Activated CD4-positive, CD25-positive, alpha-beta regulatory T cell treated with anti-CD3 and anti-CD28 coated beads, Interleukin-2, amount 50 U/mL, for 16 hours (primary cell): Measurements from ENCODE around the gene BRD4.

Experiments used
- DNase-seq: peaks from one replicate; pipeline ENCODE4 v3.0.0-alpha.2; 2020; ENCODE audit warnings: low read depth, low spot score

Gene BRD4

GRCh38 chr19:15248648-15249527 is 83.5 kb downstream of the BRD4 start:
- DNase-seq = no peak

DNA sequence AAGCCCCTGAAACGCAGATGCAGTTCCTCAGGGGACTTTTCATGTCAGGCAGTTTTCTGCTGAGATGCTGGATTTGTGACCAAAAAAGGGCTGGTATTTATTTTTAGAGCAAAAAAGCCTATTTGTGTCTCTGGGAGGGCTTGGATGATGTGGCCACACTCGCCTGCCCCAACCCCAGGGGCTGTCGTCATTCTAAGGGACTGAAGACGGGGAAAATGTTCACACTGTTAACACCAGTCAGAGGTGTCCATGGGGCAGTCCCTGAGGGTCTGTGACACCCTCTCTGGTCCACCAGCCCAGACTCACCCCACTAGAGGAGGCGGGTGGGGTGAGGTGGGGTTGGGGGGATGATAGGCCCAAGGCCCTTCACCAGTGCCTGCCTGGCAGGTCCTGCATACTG is 84.2 kb downstream of the BRD4 start:
- no peak for DNase-seq

- DNase-seq = no peak
Measured at GRCh38 chr19:15247107-15248014, 85.0 kb downstream of the BRD4 start.

DNA sequence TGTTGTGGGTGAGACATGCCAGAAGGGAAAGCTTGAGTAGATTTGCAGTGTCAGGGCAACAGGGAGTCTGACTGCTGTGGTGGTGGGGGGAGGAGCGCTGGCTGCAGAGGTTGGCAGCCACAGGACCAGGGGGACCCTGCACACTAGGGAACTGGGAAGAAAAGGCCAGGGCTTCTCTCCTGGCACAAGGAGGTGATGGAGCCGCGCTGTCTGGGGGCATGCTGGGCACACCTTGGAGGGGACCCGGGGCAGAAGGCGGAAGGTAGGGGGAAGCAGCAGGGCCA is 86.2 kb downstream of the BRD4 start:
- no peak for DNase-seq

DNA sequence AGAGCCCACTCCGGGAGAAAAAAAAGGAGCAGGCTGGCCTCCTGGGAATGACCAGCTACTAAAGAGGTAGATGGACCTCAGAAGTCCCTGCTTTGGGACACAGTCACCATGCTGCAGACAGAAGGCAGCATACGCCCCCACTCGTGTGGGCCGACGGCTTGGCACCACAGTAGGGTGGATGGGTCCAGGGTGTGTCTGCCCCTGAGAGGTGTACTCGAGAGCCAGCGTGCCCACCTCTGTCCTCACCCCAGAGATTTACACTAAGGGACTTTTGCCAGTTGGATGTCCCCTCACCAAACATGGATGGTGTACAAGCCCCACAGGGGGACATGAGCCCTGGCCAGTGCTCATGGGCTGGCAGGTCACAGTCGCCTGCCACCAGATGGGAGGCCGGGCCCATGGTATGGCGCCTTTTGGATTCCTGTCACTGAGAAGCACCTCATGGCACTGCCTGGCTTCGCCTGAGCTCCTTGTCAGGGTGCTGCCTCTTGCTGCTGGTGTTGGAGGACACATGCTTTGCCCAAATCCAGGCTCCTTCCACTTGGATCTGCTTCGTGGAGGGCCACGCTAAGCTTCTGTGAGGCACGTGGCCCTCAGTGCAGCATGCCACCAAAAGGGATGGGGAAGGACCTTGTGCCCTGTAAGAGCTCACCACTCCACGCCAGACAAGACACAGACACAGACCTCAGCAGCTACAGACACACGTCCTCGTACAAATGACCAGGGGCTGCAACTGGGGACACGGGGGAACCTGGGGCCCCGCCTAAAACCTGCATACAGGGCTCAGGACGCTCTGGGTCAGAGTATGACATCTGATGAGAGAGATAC is 86.8 kb downstream of the BRD4 start:
- DNase-seq = no peak

- no peak for DNase-seq
Measured at GRCh38 chr19:15244808-15245207, 87.5 kb downstream of the BRD4 start.

DNA sequence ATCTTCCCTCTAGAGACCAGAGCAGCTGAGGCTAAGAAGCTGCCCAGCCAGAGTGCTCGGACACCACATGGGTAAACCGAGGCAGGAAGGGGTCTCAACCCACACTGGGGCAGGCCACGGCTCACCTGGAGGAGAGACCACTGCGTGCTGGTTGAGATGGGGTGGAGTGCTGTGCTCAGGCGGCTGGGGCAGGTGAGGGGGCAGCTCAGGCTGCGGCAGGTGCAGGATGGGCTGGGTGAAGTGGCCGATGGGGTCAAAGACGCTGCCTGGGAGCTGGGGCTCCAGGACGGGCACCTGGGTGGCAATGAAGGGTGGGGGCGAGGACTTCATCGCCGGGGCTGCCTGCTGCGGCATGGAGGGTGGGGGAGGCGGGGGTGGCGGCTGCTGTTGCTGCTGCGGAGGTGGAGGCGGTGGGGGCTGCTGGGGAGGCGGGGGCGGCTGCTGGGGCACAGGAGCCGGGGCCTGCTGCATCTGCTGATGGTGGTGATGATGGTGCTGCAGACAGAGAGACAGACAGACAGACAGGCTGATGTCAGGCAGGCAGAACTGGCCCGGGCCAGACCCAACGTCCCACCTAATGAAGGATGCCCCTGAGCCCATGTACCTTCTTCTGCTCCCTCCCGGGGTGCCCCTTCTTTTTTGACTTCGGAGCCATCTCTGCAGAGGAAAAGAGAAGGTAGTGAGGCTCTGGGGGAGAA is 88.1 kb downstream of the BRD4 start:
- DNase-seq = no peak

GRCh38 chr19:15243236-15243957 is 88.9 kb downstream of the BRD4 start:
- DNase-seq = no peak

DNA sequence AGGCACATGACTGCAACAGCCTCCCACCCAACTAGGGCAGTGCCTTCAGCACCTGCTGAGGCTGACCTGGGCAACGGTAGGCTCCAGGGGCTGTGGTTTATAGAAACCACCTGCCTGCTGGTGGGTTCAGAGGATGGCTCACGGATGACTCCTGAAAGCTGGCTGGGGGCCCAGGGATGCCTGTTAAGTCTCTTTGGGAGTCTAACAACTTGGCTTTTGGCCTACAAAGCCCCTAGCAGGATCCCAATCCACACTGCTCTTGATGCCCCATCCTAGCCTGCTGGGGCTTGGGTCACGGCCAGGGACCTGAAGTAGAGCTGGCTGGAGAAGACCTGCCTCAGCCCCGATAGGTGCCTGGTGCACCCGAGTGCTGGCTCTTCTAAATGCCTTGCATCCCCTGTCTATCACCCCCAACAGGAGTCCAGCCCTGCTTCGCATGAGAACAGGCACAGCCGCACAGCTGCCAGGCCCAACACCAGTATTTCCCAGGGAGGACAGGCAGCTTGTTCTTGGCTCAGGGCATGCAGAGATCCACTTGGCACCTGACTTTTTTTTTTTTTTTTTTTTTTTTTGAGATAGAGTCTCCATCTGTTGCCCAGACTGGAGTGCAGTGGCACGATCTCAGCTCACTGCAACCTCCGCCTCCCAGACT is 91.0 kb downstream of the BRD4 start:
- no peak for DNase-seq

- no peak for DNase-seq
Measured at GRCh38 chr19:15240515-15240914, 91.8 kb downstream of the BRD4 start.

DNA sequence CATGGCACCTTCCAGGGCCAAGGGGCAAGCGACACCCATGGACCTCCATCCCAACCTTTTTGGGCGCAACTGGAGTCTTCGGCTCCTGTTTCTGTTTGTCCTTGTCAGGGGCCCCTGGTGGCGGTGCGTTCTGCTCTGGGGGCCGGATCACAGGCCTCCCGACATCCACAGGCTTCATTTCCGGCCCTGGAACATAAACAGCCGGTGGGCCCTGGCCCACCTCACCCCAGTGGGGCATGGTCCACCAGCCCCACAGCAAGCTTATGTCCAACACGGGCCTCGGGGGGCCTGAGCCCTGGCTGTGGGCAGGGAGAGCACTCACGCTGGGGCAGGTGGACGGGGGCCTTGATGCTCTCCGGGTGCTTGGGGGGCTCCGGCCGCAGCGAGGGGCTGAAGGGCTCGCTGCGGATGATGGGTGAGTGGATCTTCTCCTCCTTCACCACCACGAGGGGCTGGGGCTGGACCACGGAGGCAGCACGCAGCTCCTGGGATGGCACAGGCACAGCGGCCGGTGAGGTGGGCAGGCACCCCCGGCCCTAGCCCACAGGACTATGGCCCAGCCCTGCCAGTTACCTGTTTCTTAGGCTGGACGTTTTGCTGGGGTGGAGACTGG is 92.9 kb downstream of the BRD4 start:
- DNase-seq = no peak

DNA sequence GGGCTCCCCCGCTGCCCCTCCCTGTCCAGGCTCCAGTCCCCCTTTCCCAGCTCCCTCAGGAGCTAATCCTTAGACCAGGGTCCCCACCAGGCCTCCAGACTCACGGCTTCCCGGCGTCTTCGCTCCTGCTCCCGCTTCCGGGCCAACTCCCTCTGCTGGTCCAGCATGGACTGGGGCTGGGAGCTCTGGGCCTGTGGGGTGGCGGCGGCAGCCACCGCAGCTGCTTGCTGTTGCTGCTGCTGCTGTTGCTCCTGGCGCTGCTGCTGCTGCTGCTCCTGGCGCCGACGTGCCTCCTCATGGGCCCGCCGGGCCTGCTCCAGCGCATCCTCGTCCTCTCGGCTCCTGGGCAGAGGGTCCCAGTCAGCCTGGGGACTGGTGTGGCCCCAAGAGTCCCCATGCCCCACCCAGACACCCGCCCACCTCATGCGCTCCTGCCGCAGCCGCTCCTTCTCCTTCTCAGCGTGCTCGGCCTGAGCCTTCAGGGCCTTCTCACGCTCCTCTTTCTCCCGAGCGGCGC is 93.6 kb downstream of the BRD4 start:
- no peak for DNase-seq

- DNase-seq = no peak
Measured at GRCh38 chr19:15237759-15238638, 94.3 kb downstream of the BRD4 start.

- DNase-seq = no peak
Measured at GRCh38 chr19:15236886-15237285, 95.5 kb downstream of the BRD4 start.

DNA sequence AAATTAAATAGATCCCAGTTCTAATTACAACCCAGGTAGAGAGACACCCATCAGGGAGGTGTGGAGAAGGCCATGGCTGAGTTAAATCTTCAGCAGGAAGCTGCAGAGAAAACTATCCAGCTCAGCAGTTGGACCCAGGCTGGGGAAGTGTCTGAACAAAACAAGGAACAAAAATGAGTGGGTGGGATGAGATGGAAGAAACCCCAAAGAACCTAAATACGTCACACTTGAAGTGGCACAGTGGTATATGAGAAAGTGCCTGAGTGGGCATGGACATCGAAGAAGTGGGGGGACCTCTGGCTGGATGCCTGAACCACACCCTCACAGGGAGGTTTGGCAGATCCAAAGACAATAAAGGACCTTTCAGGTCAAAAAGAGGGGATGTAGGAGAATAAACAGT is 96.6 kb downstream of the BRD4 start:
- DNase-seq = no peak

DNA sequence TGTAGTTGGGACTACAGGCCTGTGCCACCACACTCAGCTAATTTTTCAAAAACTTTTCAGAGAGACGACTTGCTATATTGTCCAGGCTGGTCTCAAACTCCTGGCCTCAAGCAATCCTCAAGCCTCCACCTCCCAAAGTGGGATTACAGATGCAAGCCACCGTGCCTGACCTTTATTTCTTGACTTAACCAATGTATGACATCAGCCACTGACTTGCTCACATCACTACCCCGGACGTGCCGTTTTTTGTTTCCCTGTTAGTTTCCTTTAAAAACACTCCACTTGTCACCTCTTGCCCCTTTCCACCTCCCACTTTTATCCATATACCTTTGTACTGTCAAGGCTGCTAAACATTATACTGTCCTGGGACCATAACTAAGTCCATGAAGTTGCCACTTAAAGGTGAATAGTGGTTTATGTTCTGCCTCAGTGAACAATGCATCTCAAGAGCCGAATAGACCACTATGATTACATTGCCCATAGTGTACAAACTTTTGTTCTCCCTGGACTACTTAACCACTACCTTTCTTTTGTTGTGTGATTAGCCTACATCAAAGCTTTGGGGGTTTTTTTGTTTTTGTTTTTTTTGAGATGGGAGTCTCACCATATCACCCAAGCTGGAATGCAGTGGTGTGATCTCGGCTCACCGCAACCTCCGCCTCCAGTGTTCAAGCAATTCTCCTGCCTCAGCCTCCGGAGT is 97.8 kb downstream of the BRD4 start:
- no peak for DNase-seq

GRCh38 chr19:15231271-15231670 is 101.1 kb downstream of the BRD4 start:
- no peak for DNase-seq

DNA sequence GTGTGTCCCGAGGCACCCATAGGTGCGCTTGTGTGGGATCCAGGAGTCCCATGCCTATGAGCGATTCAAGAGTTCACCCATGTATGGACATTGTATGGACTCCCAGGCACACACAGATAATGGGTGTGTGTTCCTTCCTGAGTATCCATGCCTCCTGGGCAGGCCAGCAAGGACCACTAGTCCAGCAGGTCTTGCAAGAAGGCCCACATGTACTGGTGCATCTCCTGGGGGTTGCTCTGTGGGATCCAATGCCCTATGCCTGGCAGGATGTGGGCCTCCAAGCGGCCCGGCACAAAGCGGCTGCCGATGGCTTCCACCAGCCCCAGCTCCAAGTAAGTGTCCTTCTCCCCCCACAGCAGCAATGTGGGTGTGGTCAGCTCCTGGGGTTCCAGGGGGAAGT is 105.1 kb downstream of the BRD4 start:
- DNase-seq = no peak
